H1 (cell line): ENCODE data around the gene DIAPH2. TPM values are rescaled to one million over a fixed set of nuclear protein-coding genes. Genes with fewer than 3 reads are reported as not detected.

Source experiments
- ASH2L ChIP-seq: fragments of 200-600, 300-600 bp; sonication (generic); IDR thresholded peaks from one replicate; pipeline ENCODE4 v1.7.1; 2017; ENCODE audit warnings: low read length
- NRF1 ChIP-seq: IDR thresholded peaks from 2 replicates; pipeline ENCODE4 v1.6.1; 2011; ENCODE audit warnings: mild to moderate bottlenecking, low read depth, low read length, improper control_type of control experiment
- RXRA ChIP-seq: IDR thresholded peaks from 2 replicates; pipeline ENCODE4 v1.6.1; 2011; ENCODE audit warnings: low read depth, mild to moderate bottlenecking, low read length, moderate library complexity; ENCODE audit not compliant: insufficient read depth
- polyA plus RNA-seq, 7 experiments: library from polyadenylated mRNA; depleted of rRNA in 3 of 7; stranded (reverse) in 5 of 7; unstranded in 2 of 7; fragments of >200 nt in 5 of 7; fragments of 200-250 nt in 2 of 7; gene quantifications; 1 replicate in 5 of 7; 2 replicates in 1 of 7; 4 replicates in 1 of 7; pipeline versions ENCODE4 v1.2.1 to v1.2.3, GENCODE V29; 2011 to 2013; ENCODE audit warnings: missing spikeins in 2 of 7, mixed read lengths in 2 of 7
- total RNA-seq: library from RNA; stranded (reverse); fragmentation: NEBNext Ultra II Directional; extraction: Animal tissue kit (Norgen Biotek cat#: 25700); gene quantifications from 2 replicates; pipeline ENCODE4 v1.2.1, GENCODE V29; 2021

Gene DIAPH2
- total and polyA plus RNA-seq, 2 of the 8 experiments (the other 6 are each of a cell fraction or from before 2014, with no cell fraction given), result 4.4 to 24.3 TPM

- TF ChIP-seq ASH2L (no peak), RXRA (no peak), NRF1 (no peak)
These were observed 418.3 kb downstream of the DIAPH2 start (continued) for GRCh38 chrX:97102938-97103337.
